VCaP (cell line): Measurements from ENCODE around the gene GFRAL.

ENCODE experiments used
- H3K27ac ChIP-seq: fragments of 450-650 bp; 2 replicates; pipeline ENCODE4 v1.5.1; 2017
- TF ChIP-seq, protein P1 (sequence below): fragments of 450-650 bp; conservative IDR thresholded peaks from 2 replicates; pipeline ENCODE4 v1.5.1; 2017; ENCODE audit warnings: mild to moderate bottlenecking, moderate library complexity

GFRAL gene

DNA sequence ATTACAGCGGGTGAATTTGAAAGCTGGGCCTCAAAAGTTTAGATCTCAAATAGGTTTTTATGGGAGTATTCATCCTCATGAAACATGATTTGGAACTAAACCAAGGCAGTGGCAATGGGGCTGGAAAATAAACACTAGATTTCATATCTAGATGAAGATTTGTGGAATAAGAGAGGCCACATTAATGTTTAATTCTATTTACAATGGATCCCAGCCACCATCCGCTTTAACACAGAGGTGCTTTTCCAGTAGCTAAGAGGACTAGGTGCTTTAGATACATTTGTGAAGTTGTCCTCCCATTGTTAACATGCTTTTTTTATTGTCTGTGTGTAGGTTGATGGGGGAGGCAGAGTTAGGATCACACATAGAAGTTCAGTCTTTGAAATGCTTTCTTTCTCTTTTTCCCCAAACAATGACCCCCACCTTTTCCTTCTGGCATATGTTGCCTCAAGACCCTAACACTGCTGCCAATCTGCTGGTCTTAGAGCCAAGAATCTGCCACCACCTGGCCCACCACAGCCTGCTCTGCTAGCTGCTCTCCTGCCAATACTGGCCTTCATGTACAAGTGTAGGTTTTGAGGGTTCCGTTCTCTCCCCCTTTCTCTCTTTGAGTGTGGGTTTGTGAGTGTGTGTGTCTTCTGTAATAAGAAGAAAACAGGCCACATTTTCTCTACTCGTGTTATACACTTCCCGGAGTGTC, 27.8 kb upstream of the GFRAL start:
- no peak overlapping the region for H3K27ac ChIP-seq
- TF ChIP-seq, protein P1, sequence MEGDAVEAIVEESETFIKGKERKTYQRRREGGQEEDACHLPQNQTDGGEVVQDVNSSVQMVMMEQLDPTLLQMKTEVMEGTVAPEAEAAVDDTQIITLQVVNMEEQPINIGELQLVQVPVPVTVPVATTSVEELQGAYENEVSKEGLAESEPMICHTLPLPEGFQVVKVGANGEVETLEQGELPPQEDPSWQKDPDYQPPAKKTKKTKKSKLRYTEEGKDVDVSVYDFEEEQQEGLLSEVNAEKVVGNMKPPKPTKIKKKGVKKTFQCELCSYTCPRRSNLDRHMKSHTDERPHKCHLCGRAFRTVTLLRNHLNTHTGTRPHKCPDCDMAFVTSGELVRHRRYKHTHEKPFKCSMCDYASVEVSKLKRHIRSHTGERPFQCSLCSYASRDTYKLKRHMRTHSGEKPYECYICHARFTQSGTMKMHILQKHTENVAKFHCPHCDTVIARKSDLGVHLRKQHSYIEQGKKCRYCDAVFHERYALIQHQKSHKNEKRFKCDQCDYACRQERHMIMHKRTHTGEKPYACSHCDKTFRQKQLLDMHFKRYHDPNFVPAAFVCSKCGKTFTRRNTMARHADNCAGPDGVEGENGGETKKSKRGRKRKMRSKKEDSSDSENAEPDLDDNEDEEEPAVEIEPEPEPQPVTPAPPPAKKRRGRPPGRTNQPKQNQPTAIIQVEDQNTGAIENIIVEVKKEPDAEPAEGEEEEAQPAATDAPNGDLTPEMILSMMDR = no peak

DNA sequence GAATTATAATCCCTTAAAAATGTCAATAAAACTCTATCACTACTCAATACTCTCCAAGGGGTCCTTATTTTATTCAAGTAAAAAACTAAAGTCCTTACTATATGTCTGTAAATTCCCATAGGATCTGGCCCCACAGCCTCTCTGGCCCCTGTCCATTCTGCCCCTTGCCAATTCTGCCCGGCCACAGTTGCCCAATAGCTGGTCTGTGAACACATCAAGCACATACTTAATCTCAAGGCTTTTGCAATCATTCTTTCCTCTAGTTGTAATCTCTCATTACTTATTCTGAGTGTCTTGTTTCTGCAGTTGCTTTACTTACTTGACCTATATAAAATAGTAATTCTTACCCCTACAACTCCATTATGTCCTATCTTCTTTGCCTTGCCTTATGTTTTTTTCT, 22.5 kb upstream of the GFRAL start:
- TF ChIP-seq, protein P1 = no peak
- H3K27ac ChIP-seq = no peak overlapping the region

DNA sequence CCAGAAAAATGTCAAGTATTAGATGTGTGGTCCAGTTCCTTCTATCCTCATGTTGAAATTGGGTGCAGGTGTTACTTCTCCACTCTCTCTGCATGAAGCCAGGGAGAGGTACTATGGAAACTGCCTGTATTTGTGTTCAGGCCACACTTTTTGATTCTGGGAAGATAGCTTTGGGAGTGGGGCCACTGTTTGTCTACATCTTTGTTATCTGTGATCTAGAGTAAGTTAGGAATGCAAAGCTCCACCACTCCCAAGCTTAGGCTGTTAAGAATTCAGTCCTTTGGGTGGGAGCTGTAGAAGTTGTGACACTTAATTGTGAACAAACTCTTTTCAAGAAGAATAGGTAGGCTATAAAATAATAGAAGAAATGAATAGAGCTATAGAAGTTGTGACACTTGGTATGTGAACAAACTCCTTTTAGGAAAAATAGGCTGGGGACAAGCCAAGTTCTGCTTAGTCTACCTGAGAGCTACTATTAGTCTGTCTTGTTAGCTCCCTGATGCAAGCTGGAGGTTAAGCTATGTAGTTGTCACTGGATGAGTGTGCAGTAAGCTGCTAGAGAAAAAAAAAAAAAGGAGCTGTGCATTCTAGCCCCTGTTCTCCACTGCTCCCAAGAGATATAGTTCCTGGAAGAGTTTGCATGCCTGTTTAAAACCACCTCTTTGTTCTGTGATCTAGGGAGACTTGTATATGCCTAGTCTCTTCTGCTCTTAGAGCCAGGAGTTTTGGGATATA, 7.1 kb upstream of the GFRAL start:
- TF ChIP-seq, protein P1 = no peak
- H3K27ac ChIP-seq = no peak overlapping the region

DNA sequence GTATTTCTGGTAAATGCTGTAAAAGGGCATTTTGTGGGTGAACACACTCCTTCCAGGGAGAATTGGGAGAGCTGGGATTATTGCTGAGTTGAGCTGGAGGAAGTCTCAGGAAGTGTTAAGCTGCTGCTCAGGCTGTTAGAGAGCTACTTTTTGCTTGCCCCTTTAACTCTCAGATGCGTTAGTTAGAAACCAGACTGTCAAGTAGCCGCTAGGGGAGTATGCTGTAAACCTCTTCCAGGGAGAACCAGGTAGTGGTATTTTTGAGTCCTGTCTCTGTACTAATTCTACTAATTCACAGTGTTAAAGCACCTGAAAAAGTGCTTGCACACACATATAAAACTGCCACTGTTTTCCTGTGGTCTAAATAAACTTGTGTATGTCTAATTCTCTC, 6.6 kb upstream of the GFRAL start:
- H3K27ac ChIP-seq = no peak overlapping the region
- TF ChIP-seq, protein P1 = peak; percentile 12; the same call in 1 of the 2 replicates

DNA sequence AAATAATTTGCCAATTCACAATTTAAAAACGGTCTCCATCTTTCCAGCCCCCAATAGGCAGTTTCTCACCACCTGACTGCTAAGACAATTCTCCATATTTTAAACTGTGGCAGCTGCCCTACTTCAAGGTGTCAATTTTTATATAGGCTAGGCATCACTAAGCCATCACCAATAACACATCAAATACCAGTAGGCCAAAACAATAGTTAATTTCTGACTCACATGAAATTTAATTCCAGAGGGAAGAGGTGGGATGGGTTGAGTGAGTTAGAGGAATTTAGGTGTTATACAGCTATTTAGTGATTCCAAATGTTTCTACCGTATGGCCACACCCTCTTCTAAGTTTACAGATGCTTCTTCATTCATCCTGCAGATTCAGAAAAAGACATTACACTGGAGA, 49.9 kb downstream of the GFRAL start:
- TF ChIP-seq, protein P1 = no peak
- H3K27ac ChIP-seq = no peak overlapping the region

DNA sequence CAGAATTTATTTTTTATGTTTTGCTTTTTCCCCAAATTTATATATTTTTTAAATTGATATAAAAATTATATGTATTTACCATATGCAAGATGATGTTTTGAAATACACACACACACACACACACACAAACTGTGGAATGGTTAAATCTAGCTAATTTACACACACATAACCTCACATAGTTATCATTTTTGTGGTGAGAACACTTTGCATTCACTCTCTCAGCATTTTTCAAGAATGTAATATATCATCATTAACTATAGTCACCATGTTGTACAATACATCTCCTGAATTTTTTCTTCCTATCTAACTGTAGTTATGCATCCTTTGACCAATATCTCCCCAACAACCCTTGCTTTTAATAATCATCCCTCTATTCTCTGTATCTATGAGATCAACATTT, 52.2 kb downstream of the GFRAL start:
- TF ChIP-seq, protein P1 = no peak
- H3K27ac ChIP-seq = no peak overlapping the region

DNA sequence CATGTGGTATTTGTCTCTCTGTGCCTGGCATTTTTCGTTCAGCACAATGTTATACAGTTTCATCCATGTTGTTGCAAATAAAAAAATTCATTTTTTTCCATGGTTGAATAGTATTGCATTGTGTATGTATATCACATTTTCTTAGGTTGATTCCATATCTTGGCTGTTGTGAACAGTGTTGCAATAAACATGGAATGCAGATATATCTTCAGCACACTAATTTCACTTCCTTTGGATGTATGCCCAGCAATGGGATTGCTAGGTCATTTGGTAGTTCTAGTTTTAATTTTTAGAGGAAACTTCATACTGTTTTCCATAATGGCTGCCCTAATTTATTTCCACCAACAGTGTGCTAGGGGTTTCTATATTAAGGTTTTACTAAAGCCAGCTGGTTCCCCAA, 52.6 kb downstream of the GFRAL start:
- no peak overlapping the region for H3K27ac ChIP-seq
- TF ChIP-seq, protein P1 = no peak
